Heart left ventricle (tissue), 16 donors: Measurements from ENCODE around the gene AUH. TPM values are rescaled to one million over a fixed set of nuclear protein-coding genes. Genes with fewer than 3 reads are reported as not detected.

Source experiments
- ATAC-seq, 4 donors: fragments of 200-7000 bp; cut with Tn5 transposase; one replicate each; pipeline ENCODE4 v1.9.1; 2020 to 2022; ENCODE audit warnings: moderate library complexity in 4 of 4, mild to moderate bottlenecking in 3 of 4, moderate number of reproducible peaks in 1 of 4
- DNase-seq, 5 donors: peaks; one replicate each; pipeline ENCODE4 v3.0.0-alpha.2; 2020
- H3K27ac ChIP-seq, 12 donors: fragments of 200-600 bp; sonication (generic) in 4 of 12; one replicate each; pipeline versions ENCODE4 v1.5.0 to v1.8.0; 2016 to 2022; ENCODE audit warnings: mild to moderate bottlenecking in 2 of 12
- H3K27me3 ChIP-seq, 9 donors: fragments of 200-600 bp; sonication (generic) in 2 of 9; one replicate each; pipeline versions ENCODE4 v1.5.1 to v1.8.0; 2016 to 2022; ENCODE audit warnings: mild to moderate bottlenecking in 3 of 9
- H3K36me3 ChIP-seq, 9 donors: fragments of 200-600 bp; sonication (generic) in 2 of 9; one replicate each; pipeline versions ENCODE4 v1.5.0 to v1.8.0; 2018 to 2022; ENCODE audit warnings: mild to moderate bottlenecking in 2 of 9
- H3K4me1 ChIP-seq, 12 donors: fragments of 200-600 bp; sonication (generic) in 4 of 12; one replicate each; pipeline versions ENCODE4 v1.5.0 to v1.8.0; 2016 to 2022; ENCODE audit warnings: mild to moderate bottlenecking in 3 of 12
- H3K4me3 ChIP-seq, 12 donors: fragments of 200-600 bp; sonication (generic) in 4 of 12; one replicate each; pipeline versions ENCODE4 v1.5.0 to v1.8.0; 2017 to 2022; ENCODE audit warnings: mild to moderate bottlenecking in 9 of 12, moderate library complexity in 4 of 12
- H3K9me3 ChIP-seq, 12 donors: fragments of 200-600 bp; sonication (generic) in 4 of 12; one replicate each; pipeline versions ENCODE4 v1.5.0 to v1.8.0; 2016 to 2022; ENCODE audit warnings: mild to moderate bottlenecking in 1 of 12
- CTCF ChIP-seq, 12 donors: fragments of 200-600 bp; sonication (generic) in 4 of 12; IDR thresholded peaks; one replicate each; pipeline versions ENCODE4 v1.5.0 to v1.8.0; 2018 to 2022; ENCODE audit warnings: antibody characterized with exemption in 12 of 12, mild to moderate bottlenecking in 5 of 12
- POLR2A ChIP-seq, 2 donors: fragments of 450-650 bp; IDR thresholded peaks; one replicate each; pipeline ENCODE4 v1.6.1; 2017; ENCODE audit warnings: antibody characterized with exemption in 2 of 2, mild to moderate bottlenecking in 2 of 2, moderate library complexity in 2 of 2
- WGBS, 4 donors: extraction: QIAGEN DNeasy Blood & Tissue Kit in 2 of 4; methylation state at CpG; one replicate each; pipeline versions ENCODE4 v1.1.5 to v1.1.7; 2013 to 2018; 5-methylcytosine and 5-hydroxymethylcytosine counted together
- intact Hi-C, 10 donors: fragments of 100-400 bp; cut with DNase I; formaldehyde crosslinking; loops; one replicate each; pipeline versions ENCODE4 v1.11.1 to v1.14.2; 2022
- polyA plus RNA-seq, 2 donors: library from polyadenylated mRNA; stranded (reverse); fragments of 200-250 nt; gene quantifications; one replicate each; pipeline ENCODE4 v1.2.3, GENCODE V29; 2013
- total RNA-seq, 9 donors: library from RNA; depleted of rRNA in 2 of 9; stranded (reverse); fragments of >200 nt in 2 of 9; fragmentation: NEBNext Ultra II Directional in 3 of 9; extraction: Animal tissue kit (Norgen Biotek cat#: 25700) in 3 of 9; gene quantifications; one replicate each; pipeline versions ENCODE4 v1.1.0 to v1.2.4, GENCODE V29; 2016 to 2023
- donor health status: ischemic (EF 13 %, LVEDD 7.1; RV severe dilation, severe dysfunction).
- donor health status: healthy with polysubstance abuse.
- donor health status: DM: no; HTN: yes; CAD: no.
- donor health status: DM: no; HTN: no; CAD: no.
- donor health status: ischemic (EF 25% LVEDD 6.9; RV normal size, moderate dysfunction).
- donor health status: ischemic (EF 25% LVEDD 5.7; RV mildly dilated, moderate dysfunction).
- donor health status: healthy.
- donor health status: DM: yes; HTN: yes; CAD: no.
- donor health status: ischemic (EF 35%, LVEDD 5.7; RV mildly dilated, moderate dysfunction).
- donor health status: nonischemic (EF 11% LVEDD 7.7; RV severe dilation, severe dysfunction).
- donor health status: DM: yes; HTN: yes; CAD: no.
- donor health status: PGD.
- donor health status: ischemic (EF 29% LVEDD 5.4; RV normal size, mild dysfunction).
- donor health status: nonischemic (EF 23%, LVEDD 6.1; RV moderate dilation, normal function).

Gene AUH
- total and polyA plus RNA-seq, 11 donors = 19.0 to 54.7 (median 39.7) TPM

GRCh38 chr9:91190062-91190461, 171.7 kb downstream of the AUH start:
- TF ChIP-seq CTCF (IDR thresholded peaks at IDR 0.05) = no peak
- no peak for TF ChIP-seq POLR2A (IDR thresholded peaks at IDR 0.05)
- peaks cover 9 to 54% (median 34%) of the 10 kb centered on the region in 12 donors for H3K4me1 ChIP-seq
- intact Hi-C loops = loop anchor here (5.0 to 10.0 kb wide), 11 partner anchors 55 to 235 kb away; partner anchors contain the start of genes NFIL3 (in 5 of the 10) and AUH (in 3 of the 10)
- WGBS, 4 donors = 95 to 99% (median 96%) methylated on average over 4 of the region's 4 CpGs
- H3K9me3 ChIP-seq = peaks cover 0 to 4% (median 0%) of the 10 kb centered on the region in 12 donors
- ATAC-seq = no peak
- no peak for DNase-seq
- H3K36me3 ChIP-seq = no peaks in the 10 kb centered on the region
- no peaks in the 10 kb centered on the region for H3K27me3 ChIP-seq
- no peak overlapping the region for H3K27ac ChIP-seq
- no peak overlapping the region for H3K4me3 ChIP-seq

- DNase-seq (no peak), ATAC-seq (no peak)
- whole genome bisulfite sequencing, 4 donors = 95 to 98% (median 96%) methylated on average over 11 of the region's 11 CpGs
- Histone ChIP-seq H3K27me3 (no peaks in the 10 kb centered on the region), H3K4me3 (no peak overlapping the region), H3K9me3 (peaks cover 0 to 4% (median 0%) of the 10 kb centered on the region in 12 donors), H3K4me1 (peaks cover 3 to 43% (median 25%) of the 10 kb centered on the region in 12 donors), H3K36me3 (no peaks in the 10 kb centered on the region), H3K27ac (no peak overlapping the region)
- intact Hi-C loops = loop anchor here in 1 of 10 donors (10.0 kb wide), 1 partner anchor 64 kb away; no protein-coding TSS in a partner anchor
- TF ChIP-seq CTCF (IDR thresholded peaks at IDR 0.05) (no peak), POLR2A (IDR thresholded peaks at IDR 0.05) (no peak)
These were observed 172.8 kb downstream of the AUH start for GRCh38 chr9:91188719-91189590.

- H3K4me3 ChIP-seq = no peak overlapping the region
- peak overlapping the region in 8 of 12 donors; percentile 10 to 67 (median 55) for H3K27ac ChIP-seq
- peak in 3 of 4 donors; percentile 42 to 44 (median 43) for ATAC-seq
- peaks cover 0 to 4% (median 0%) of the 10 kb centered on the region in 12 donors for H3K9me3 ChIP-seq
- TF ChIP-seq CTCF (IDR thresholded peaks at IDR 0.05) (no peak), POLR2A (IDR thresholded peaks at IDR 0.05) (no peak)
- intact Hi-C loops = loop anchor here in 1 of 10 donors (10.0 kb wide), 1 partner anchor 63 kb away; no protein-coding TSS in a partner anchor
- peaks cover 3 to 36% (median 23%) of the 10 kb centered on the region in 12 donors for H3K4me1 ChIP-seq
- no peaks in the 10 kb centered on the region for H3K27me3 ChIP-seq
- H3K36me3 ChIP-seq = no peaks in the 10 kb centered on the region
- peak in 1 of 5 donors; percentile 68 for DNase-seq
- WGBS, 4 donors = 50 to 62% (median 55%) methylated on average over 2 of the region's 2 CpGs
These were observed 173.8 kb downstream of the AUH start for GRCh38 chr9:91187965-91188344.

- H3K27me3 ChIP-seq = no peaks in the 10 kb centered on the region
- WGBS, 4 donors = 88 to 93% (median 89%) methylated on average over 11 of the region's 11 CpGs
These were observed 174.3 kb downstream of the AUH start for GRCh38 chr9:91187311-91187964.

More at GRCh38 chr9:91187311-91187964, 174.3 kb downstream of the AUH start:
- no peak for DNase-seq
- intact Hi-C loops = loop anchor here in 1 of 10 donors (10.0 kb wide), 1 partner anchor 63 kb away; no protein-coding TSS in a partner anchor
- Histone ChIP-seq H3K4me1 (peaks cover 3 to 32% (median 20%) of the 10 kb centered on the region in 12 donors), H3K9me3 (peaks cover 0 to 4% (median 0%) of the 10 kb centered on the region in 12 donors), H3K4me3 (no peak overlapping the region), H3K36me3 (no peaks in the 10 kb centered on the region), H3K27ac (peak overlapping the region in 9 of 12 donors; percentile 10 to 67 (median 51))
- ATAC-seq = no peak
- no peak for TF ChIP-seq POLR2A (IDR thresholded peaks at IDR 0.05)
- TF ChIP-seq CTCF (IDR thresholded peaks at IDR 0.05) = no peak
